Psoas muscle (tissue), 8 donors: ENCODE measurements around the gene DYNC1I1. TPM values are rescaled to one million over a fixed set of nuclear protein-coding genes. Genes with fewer than 3 reads are reported as not detected.

Experiments
- ATAC-seq, 4 donors: fragments of 200-7000 bp; cut with Tn5 transposase; one replicate each; pipeline ENCODE4 v1.9.1; 2020; ENCODE audit warnings: moderate library complexity in 3 of 4, mild to moderate bottlenecking in 2 of 4
- DNase-seq, 2 donors: peaks; one replicate each; pipeline ENCODE4 v3.0.0-alpha.2; 2020
- H3K27ac ChIP-seq: fragments of 200-600 bp; one replicate; pipeline ENCODE4 v1.8.0; 2022
- H3K27me3 ChIP-seq, 3 donors: fragments of 200-600 bp in 1 of 3; one replicate each; pipeline versions ENCODE4 v1.6.1 to v1.8.0; 2013 to 2022; ENCODE audit warnings: low read length in 2 of 3, mild to moderate bottlenecking in 2 of 3, moderate library complexity in 1 of 3; ENCODE audit not compliant: insufficient read depth in 3 of 3
- H3K36me3 ChIP-seq, 2 donors: fragments of 200-600 bp in 1 of 2; one replicate each; pipeline versions ENCODE4 v1.6.1 to v1.8.0; 2013 to 2022; ENCODE audit warnings: low read depth in 1 of 2, mild to moderate bottlenecking in 1 of 2, moderate library complexity in 1 of 2; ENCODE audit not compliant: insufficient read depth in 1 of 2
- H3K4me1 ChIP-seq: fragments of 200-600 bp; one replicate; pipeline ENCODE4 v1.8.0; 2022
- H3K4me3 ChIP-seq: fragments of 200-600 bp; one replicate; pipeline ENCODE4 v1.8.0; 2022; ENCODE audit warnings: mild to moderate bottlenecking
- H3K9me3 ChIP-seq: fragments of 200-600 bp; one replicate; pipeline ENCODE4 v1.8.0; 2022
- CTCF ChIP-seq: fragments of 200-600 bp; IDR thresholded peaks from one replicate; pipeline ENCODE4 v1.8.0; 2022; ENCODE audit warnings: antibody characterized with exemption
- WGBS, 3 donors: extraction: QIAGEN DNeasy Blood & Tissue Kit; methylation state at CpG; one replicate each; pipeline versions ENCODE4 v1.1.6 to v1.1.7; 2013; 5-methylcytosine and 5-hydroxymethylcytosine counted together
- intact Hi-C, 2 donors: fragments of 100-400 bp; cut with DNase I; formaldehyde crosslinking; loops; one replicate each; pipeline versions ENCODE4 v1.11.0 to v1.14.2; 2022
- polyA plus RNA-seq, 3 donors: library from polyadenylated mRNA; stranded (reverse); fragments of 200-250 nt; gene quantifications; one replicate each; pipeline ENCODE4 v1.2.3, GENCODE V29; 2013
- total RNA-seq, 4 donors: library from RNA; stranded (reverse); fragmentation: NEBNext Ultra II Directional in 2 of 4; extraction: Animal tissue kit (Norgen Biotek cat#: 25700) in 2 of 4; gene quantifications; one replicate each; pipeline versions ENCODE4 v1.2.1 to v1.2.4, GENCODE V29; 2021 to 2023
- donor health status: healthy with polysubstance abuse.
- donor health status: DM: no; HTN: no; CAD: no; lungs with moderate emphysema.
- donor health status: Bipolar disorder and iron deficiency.
- donor health status: healthy.
- donor health status: DM: yes; HTN: yes; CAD: no.
- donor health status: DM: no; HTN: no; CAD: no.
- donor health status: DM: no; HTN: no; CAD: no.
- donor health status: DM: yes; HTN: yes; CAD: no.

DYNC1I1 gene
- total and polyA plus RNA-seq, 7 donors: 3.0 to 28.8 (median 6.9) TPM

- 20 to 46% (median 26%) methylated on average over 1 of the region's 1 CpG for WGBS, 3 donors
- no peak overlapping the region for H3K4me3 ChIP-seq
- intact Hi-C loops: no loop called here
Observed at GRCh38 chr7:95901006-95901405, 128.7 kb downstream of the DYNC1I1 start.

GRCh38 chr7:95904099-95904498 lies 131.7 kb downstream of the DYNC1I1 start:
- Histone ChIP-seq H3K36me3 (no peaks in the 10 kb centered on the region), H3K4me1 (no peaks in the 10 kb centered on the region), H3K9me3 (no peaks in the 10 kb centered on the region), H3K27me3 (peaks cover 0 to 2% (median 0%) of the 10 kb centered on the region in 3 donors), H3K27ac (no peak overlapping the region), H3K4me3 (no peak overlapping the region)
- intact Hi-C loops: no loop called here
- ATAC-seq (no peak), DNase-seq (no peak)
- no peak for TF ChIP-seq CTCF

More at GRCh38 chr7:95901006-95901405, 128.7 kb downstream of the DYNC1I1 start:
- Histone ChIP-seq H3K27ac (no peak overlapping the region), H3K9me3 (no peaks in the 10 kb centered on the region), H3K36me3 (no peaks in the 10 kb centered on the region), H3K4me1 (no peaks in the 10 kb centered on the region), H3K27me3 (no peaks in the 10 kb centered on the region)
- no peak for ATAC-seq
- no peak for TF ChIP-seq CTCF
- no peak for DNase-seq

GRCh38 chr7:95905167-95905566 lies 132.8 kb downstream of the DYNC1I1 start:
- no peak for TF ChIP-seq CTCF
- H3K36me3 ChIP-seq: no peaks in the 10 kb centered on the region
- DNase-seq: no peak
- H3K4me1 ChIP-seq: no peaks in the 10 kb centered on the region
- intact Hi-C loops: no loop called here
- no peak overlapping the region for H3K27ac ChIP-seq
- no peak overlapping the region for H3K4me3 ChIP-seq
- H3K9me3 ChIP-seq: no peaks in the 10 kb centered on the region
- no peak for ATAC-seq
- whole genome bisulfite sequencing, 3 donors: 30 to 38% (median 35%) methylated on average over 3 of the region's 3 CpGs
- H3K27me3 ChIP-seq: peaks cover 0 to 2% (median 0%) of the 10 kb centered on the region in 3 donors

- intact Hi-C loops: no loop called here
- Histone ChIP-seq H3K27ac (no peak overlapping the region), H3K36me3 (no peaks in the 10 kb centered on the region), H3K9me3 (no peaks in the 10 kb centered on the region), H3K4me1 (no peaks in the 10 kb centered on the region), H3K4me3 (no peak overlapping the region), H3K27me3 (peaks cover 0 to 2% (median 0%) of the 10 kb centered on the region in 3 donors)
- 30 to 43% (median 36%) methylated on average over 5 of the region's 5 CpGs for WGBS, 3 donors
- DNase-seq (no peak), ATAC-seq (no peak)
- no peak for TF ChIP-seq CTCF
Observed at GRCh38 chr7:95906851-95907250, 134.5 kb downstream of the DYNC1I1 start.

- intact Hi-C loops: no loop called here
- 50 to 53% (median 51%) methylated on average over 5 of the region's 5 CpGs for WGBS, 3 donors
- DNase-seq: no peak
Observed at GRCh38 chr7:95907337-95907736, 135.0 kb downstream of the DYNC1I1 start.

More at GRCh38 chr7:95907337-95907736, 135.0 kb downstream of the DYNC1I1 start:
- Histone ChIP-seq H3K4me3 (no peak overlapping the region), H3K36me3 (no peaks in the 10 kb centered on the region), H3K27me3 (peaks cover 0 to 2% (median 0%) of the 10 kb centered on the region in 3 donors), H3K4me1 (no peaks in the 10 kb centered on the region), H3K27ac (no peak overlapping the region), H3K9me3 (no peaks in the 10 kb centered on the region)
- no peak for TF ChIP-seq CTCF
- ATAC-seq: no peak
